Measurements from ENCODE around the gene PRX. TPM values are rescaled to one million over a fixed set of nuclear protein-coding genes. Genes with fewer than 3 reads are reported as not detected.

The PRX gene
- total RNA-seq (2014; rRNA removed; shearing (Covaris generic)): 2.3 and 2.6 TPM in 2 replicates

GRCh38 chr19:40413291-40413845, at the start of gene PRX:
PRX (minus strand) TSS chr19:40413378; CDS start chr19:40407932, 5,446 bp downstream.
- no peak for DNase-seq (ENCODE audit: low read depth)

- no peak for DNase-seq (ENCODE audit: low read depth)
Observed at GRCh38 chr19:40461669-40462221, 48.6 kb upstream of the PRX start.

GRCh38 chr19:40460185-40460584, 47.0 kb upstream of the PRX start:
- DNase-seq (ENCODE audit: low read depth): no peak

- no peak for DNase-seq (ENCODE audit: low read depth)
Observed at GRCh38 chr19:40458597-40458974, 45.4 kb upstream of the PRX start.

- DNase-seq (ENCODE audit: low read depth): no peak
Observed at GRCh38 chr19:40457953-40458596, 44.9 kb upstream of the PRX start.

- DNase-seq (ENCODE audit: low read depth): no peak
Observed at GRCh38 chr19:40457048-40457447, 43.9 kb upstream of the PRX start.

GRCh38 chr19:40453943-40454342, 40.8 kb upstream of the PRX start:
- DNase-seq (ENCODE audit: low read depth): peak; percentile 58

- no peak for DNase-seq (ENCODE audit: low read depth)
Observed at GRCh38 chr19:40453151-40453735, 40.1 kb upstream of the PRX start.

- no peak for DNase-seq (ENCODE audit: low read depth)
Observed at GRCh38 chr19:40452016-40452415, 38.8 kb upstream of the PRX start.

- DNase-seq (ENCODE audit: low read depth): no peak
Observed at GRCh38 chr19:40450664-40451063, 37.5 kb upstream of the PRX start.

- no peak for DNase-seq (ENCODE audit: low read depth)
Observed at GRCh38 chr19:40449506-40449905, 36.3 kb upstream of the PRX start.

GRCh38 chr19:40446263-40446784, 33.1 kb upstream of the PRX start:
- DNase-seq (ENCODE audit: low read depth): no peak

- peak; percentile 33 for DNase-seq (ENCODE audit: low read depth)
Observed at GRCh38 chr19:40445780-40446262, 32.6 kb upstream of the PRX start.

GRCh38 chr19:40444825-40445312, 31.7 kb upstream of the PRX start:
- DNase-seq (ENCODE audit: low read depth): no peak

GRCh38 chr19:40444000-40444824, 31.0 kb upstream of the PRX start, which contains the start of gene SERTAD3:
SERTAD3 (minus strand) TSS chr19:40444335; CDS start chr19:40442080, 2,255 bp downstream.
- DNase-seq (ENCODE audit: low read depth): peak; percentile 91

GRCh38 chr19:40443131-40443999, 30.2 kb upstream of the PRX start:
- DNase-seq (ENCODE audit: low read depth): peak; percentile 98

- no peak for DNase-seq (ENCODE audit: low read depth)
Observed at GRCh38 chr19:40442328-40443130, 29.4 kb upstream of the PRX start.

- no peak for DNase-seq (ENCODE audit: low read depth)
Observed at GRCh38 chr19:40441719-40442253, 28.6 kb upstream of the PRX start.

GRCh38 chr19:40438284-40438683, 25.1 kb upstream of the PRX start:
- DNase-seq (ENCODE audit: low read depth): no peak

All from M059J (cell line).